Prostate gland (tissue), 2 donors: ENCODE measurements around the gene ERCC1. TPM values are rescaled to one million over a fixed set of nuclear protein-coding genes. Genes with fewer than 3 reads are reported as not detected.
A peak's percentile ranks its signal among the peaks of the same experiment; 100 is the strongest.

ENCODE experiments used
- DNase-seq: peaks from one replicate; pipeline ENCODE4 v3.0.0-alpha.2; 2019; ENCODE audit warnings: low spot score
- H3K27ac ChIP-seq, 2 donors: fragments of 200-600 bp; sonication (generic); 2 replicates each; pipeline ENCODE4 v1.5.1; 2017 to 2019
- H3K27me3 ChIP-seq: fragments of 200-600 bp; sonication (generic); replicated peaks from 2 replicates; pipeline ENCODE4 v1.5.1; 2019; ENCODE audit not compliant: insufficient read depth
- H3K36me3 ChIP-seq, 2 donors: fragments of 200-600 bp; sonication (generic); 1 replicate in 1 of 2; 2 replicates in 1 of 2; pipeline versions ENCODE4 v1.5.1 to v1.8.1; 2017 to 2019
- H3K4me1 ChIP-seq: fragments of 200-600 bp; sonication (generic); replicated peaks from 2 replicates; pipeline ENCODE4 v1.5.1; 2019
- H3K4me3 ChIP-seq, 2 donors: fragments of 200-600 bp; sonication (generic); 2 replicates each; pipeline ENCODE4 v1.5.1; 2017 to 2019
- H3K9me3 ChIP-seq: fragments of 200-600 bp; sonication (generic); 2 replicates; pipeline ENCODE4 v1.5.1; 2017
- CTCF ChIP-seq, 4 experiments: fragments of 200-600 bp in 2 of 4; fragments of 450-650 bp in 2 of 4; sonication (generic) in 2 of 4; IDR thresholded peaks; 1 replicate in 3 of 4; 2 replicates in 1 of 4; pipeline ENCODE4 v1.5.1; 2016 to 2019; ENCODE audit warnings: antibody characterized with exemption in 4 of 4, mild to moderate bottlenecking in 2 of 4, moderate library complexity in 2 of 4
- POLR2A ChIP-seq: fragments of 450-650 bp; IDR thresholded peaks from one replicate; pipeline ENCODE4 v1.6.1; 2016; ENCODE audit warnings: antibody characterized with exemption, mild to moderate bottlenecking
- POLR2AphosphoS5 ChIP-seq: sonication (generic); formaldehyde crosslinking; IDR thresholded peaks from one replicate; pipeline ENCODE4 v1.6.1; 2017; ENCODE audit warnings: antibody characterized with exemption
- WGBS: methylation state at CpG from one replicate; pipeline ENCODE4 v1.1.5; 2018; 5-methylcytosine and 5-hydroxymethylcytosine counted together
- intact Hi-C: fragments of 100-400 bp; cut with DNase I; formaldehyde crosslinking; loops from one replicate; pipeline ENCODE4 v1.14.2; 2022
- total RNA-seq, 2 donors: library from RNA; depleted of rRNA; stranded (reverse); fragments of >200 nt; gene quantifications; one replicate each; pipeline ENCODE4 v1.1.0, GENCODE V29; 2016

Gene ERCC1
- total RNA-seq, 2 donors from 2014 or later, result 142 to 151 TPM

GRCh38 chr19:45380107-45380506 lies 43.6 kb downstream of the ERCC1 start:
- Histone ChIP-seq H3K27ac (no peak overlapping the region), H3K4me1 (no peaks in the 10 kb centered on the region), H3K36me3 (no peaks in the 10 kb centered on the region), H3K27me3 (no peaks in the 10 kb centered on the region), H3K9me3 (no peaks in the 10 kb centered on the region), H3K4me3 (no peak overlapping the region)
- DNase-seq, result no peak
- 94% methylated on average over 1 of the region's 1 CpG for WGBS
- intact Hi-C loops, result no loop called here
- TF ChIP-seq POLR2A (no peak), CTCF (IDR thresholded peaks at IDR 0.05) (no peak), POLR2AphosphoS5 (no peak)

DNA sequence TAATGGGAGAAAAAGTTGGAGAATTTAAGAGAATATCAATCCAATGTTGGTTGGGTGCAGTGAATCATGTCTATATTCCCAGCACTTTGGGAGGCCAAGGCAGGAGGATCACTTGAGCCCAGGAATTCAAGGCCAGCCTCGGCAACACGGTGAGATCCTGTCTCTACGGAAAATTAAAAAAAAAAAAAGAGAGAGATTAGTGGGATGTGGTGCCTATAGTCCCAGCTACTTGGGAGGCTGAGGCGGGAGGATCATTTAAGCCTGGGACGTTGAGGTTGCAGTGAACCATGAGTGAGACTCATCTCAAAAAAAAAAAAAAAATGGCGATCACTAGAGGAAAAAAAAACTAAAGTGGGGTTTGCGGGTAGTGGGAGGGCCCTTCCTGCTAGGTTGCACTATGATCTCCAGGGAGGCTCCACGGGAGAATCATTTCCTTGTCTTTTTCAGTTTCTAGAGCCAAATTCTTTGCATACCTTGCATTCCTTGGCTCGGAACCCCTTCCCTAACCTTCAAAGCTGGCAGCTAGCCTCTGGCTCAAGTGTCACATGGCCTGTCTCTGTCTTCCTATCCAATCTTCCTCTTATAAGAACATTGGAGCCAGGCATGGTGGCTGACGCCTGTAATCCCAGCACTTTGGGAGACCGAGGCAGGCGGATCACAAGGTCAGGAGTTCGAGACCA lies 47.5 kb downstream of the ERCC1 start:
- TF ChIP-seq CTCF (IDR thresholded peaks at IDR 0.05) (no peak), POLR2AphosphoS5 (peak; percentile 78), POLR2A (no peak)
- Histone ChIP-seq H3K4me1 (no peaks in the 10 kb centered on the region), H3K36me3 (no peaks in the 10 kb centered on the region), H3K27ac (no peak overlapping the region), H3K27me3 (no peaks in the 10 kb centered on the region), H3K9me3 (no peaks in the 10 kb centered on the region), H3K4me3 (no peak overlapping the region)
- WGBS, result 54% methylated on average over 13 of the region's 13 CpGs
- DNase-seq, result peak; percentile 63
- intact Hi-C loops, result no loop called here

DNA sequence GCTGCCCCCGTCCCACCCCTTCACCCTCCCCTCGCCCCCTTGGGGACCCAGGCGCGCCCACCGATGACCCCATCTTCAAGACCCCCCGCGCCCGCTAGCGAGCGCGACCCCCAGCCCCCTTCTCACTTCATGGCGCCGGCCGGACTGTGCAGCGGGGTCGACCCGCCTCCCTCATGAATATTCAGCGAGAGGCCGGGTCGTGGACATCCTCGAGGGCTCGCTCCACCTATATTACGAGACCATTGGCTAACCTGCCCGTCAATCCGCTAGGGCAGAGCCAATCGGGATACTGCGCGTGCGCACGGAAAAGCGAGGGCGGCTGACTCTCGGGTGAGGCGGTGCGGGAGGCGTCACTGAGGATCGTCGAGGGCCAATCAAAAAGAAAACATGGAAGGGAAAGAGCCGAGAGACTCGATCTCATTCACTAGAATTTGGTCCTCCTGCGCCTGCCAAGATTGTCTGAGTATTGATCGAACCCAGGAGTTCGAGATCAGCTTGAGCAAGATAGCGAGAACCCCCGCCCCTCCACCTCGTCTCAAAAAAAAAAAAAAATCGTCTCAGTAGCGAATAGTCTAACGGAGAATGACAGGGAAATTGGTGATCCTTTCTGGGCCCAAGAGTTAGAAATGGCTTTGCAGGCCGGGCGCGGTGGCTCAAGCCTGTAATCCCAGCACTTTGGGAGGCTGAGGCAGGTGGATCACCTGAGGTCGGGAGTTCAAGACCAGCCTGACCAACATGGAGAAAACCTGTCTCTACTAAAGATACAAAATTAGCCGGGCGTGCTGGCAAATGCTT lies 53.1 kb downstream of the ERCC1 start, which contains the start of gene ERCC2:
Gene ERCC2, minus strand, starts transcription at position 164 of the 795 bp plus-strand sequence. Its CDS starts 33 bp downstream, at position 131.
- 4% methylated on average over 55 of the region's 55 CpGs for WGBS
- peak within 1 kb of the TSS; percentile 72 to 73 for H3K27ac ChIP-seq

GRCh38 chr19:45368737-45369340 lies 54.9 kb downstream of the ERCC1 start:
- H3K4me1 ChIP-seq, result no peaks in the 10 kb centered on the region
- H3K27me3 ChIP-seq, result no peaks in the 10 kb centered on the region
- H3K36me3 ChIP-seq, result no peaks in the 10 kb centered on the region
- H3K4me3 ChIP-seq, result no peak overlapping the region
- DNase-seq, result no peak
- intact Hi-C loops, result no loop called here
- H3K27ac ChIP-seq, result no peak overlapping the region
- no peak for TF ChIP-seq POLR2A
- no peak for TF ChIP-seq CTCF (IDR thresholded peaks at IDR 0.05)
- no peak for TF ChIP-seq POLR2AphosphoS5
- H3K9me3 ChIP-seq, result no peaks in the 10 kb centered on the region
- WGBS, result 82% methylated on average over 11 of the region's 11 CpGs

More for the DNA sequence above, 53.1 kb downstream of the ERCC1 start, which contains the start of gene ERCC2:
- Histone ChIP-seq H3K9me3 (no peaks in the 10 kb centered on the region), H3K4me1 (no peaks in the 10 kb centered on the region), H3K27me3 (no peaks in the 10 kb centered on the region), H3K4me3 (peak within 1 kb of the TSS; percentile 72 to 86), H3K36me3 (no peaks in the 10 kb centered on the region)
- no peak for TF ChIP-seq CTCF (IDR thresholded peaks at IDR 0.05)
- TF ChIP-seq POLR2A, result peak; percentile 53
- peak; percentile 100 for TF ChIP-seq POLR2AphosphoS5
- peak; percentile 99 for DNase-seq
- intact Hi-C loops, result no loop called here
